ENCODE data around the gene ARHGEF16.

DNA sequence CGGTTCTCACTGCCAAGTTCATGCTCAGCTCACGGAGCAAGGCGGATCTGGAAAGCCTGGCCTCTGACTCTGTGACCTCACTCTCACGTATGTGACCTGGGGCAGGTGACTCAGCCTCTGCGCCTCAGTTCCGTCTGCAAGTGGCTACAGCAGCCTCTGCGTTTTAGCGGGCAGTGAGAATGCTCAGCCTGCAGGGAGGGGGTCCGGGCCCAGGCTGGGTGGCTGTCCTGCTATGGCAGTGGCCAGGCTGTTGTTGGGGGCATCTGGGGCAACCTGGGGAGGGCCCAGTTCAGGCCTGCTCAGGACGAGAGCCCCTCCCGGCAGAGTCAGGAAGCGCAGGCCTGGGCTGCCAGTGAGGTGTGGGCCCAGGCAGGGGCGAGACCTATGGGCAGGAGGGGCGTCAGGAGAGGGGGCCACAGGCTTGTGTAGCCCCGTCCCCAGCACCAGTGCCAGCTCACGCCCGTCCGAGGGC is 27.9 kb downstream of the ARHGEF16 start:
- TF ChIP-seq, protein P1, sequence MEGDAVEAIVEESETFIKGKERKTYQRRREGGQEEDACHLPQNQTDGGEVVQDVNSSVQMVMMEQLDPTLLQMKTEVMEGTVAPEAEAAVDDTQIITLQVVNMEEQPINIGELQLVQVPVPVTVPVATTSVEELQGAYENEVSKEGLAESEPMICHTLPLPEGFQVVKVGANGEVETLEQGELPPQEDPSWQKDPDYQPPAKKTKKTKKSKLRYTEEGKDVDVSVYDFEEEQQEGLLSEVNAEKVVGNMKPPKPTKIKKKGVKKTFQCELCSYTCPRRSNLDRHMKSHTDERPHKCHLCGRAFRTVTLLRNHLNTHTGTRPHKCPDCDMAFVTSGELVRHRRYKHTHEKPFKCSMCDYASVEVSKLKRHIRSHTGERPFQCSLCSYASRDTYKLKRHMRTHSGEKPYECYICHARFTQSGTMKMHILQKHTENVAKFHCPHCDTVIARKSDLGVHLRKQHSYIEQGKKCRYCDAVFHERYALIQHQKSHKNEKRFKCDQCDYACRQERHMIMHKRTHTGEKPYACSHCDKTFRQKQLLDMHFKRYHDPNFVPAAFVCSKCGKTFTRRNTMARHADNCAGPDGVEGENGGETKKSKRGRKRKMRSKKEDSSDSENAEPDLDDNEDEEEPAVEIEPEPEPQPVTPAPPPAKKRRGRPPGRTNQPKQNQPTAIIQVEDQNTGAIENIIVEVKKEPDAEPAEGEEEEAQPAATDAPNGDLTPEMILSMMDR (IDR thresholded peaks at IDR 0.05): peak; percentile 81
- no peak for TF ChIP-seq REST (IDR thresholded peaks at IDR 0.05; ENCODE audit: insufficient read depth in 1 of 2, low read depth in 2 of 2, low read length in 1 of 2)
- TF ChIP-seq POLR2AphosphoS5 (IDR thresholded peaks at IDR 0.05; ENCODE audit: low read depth, low read length): peak; percentile 42; the same call in 1 of the 2 replicates
- no peak for TF ChIP-seq TCF7L2 (IDR thresholded peaks at IDR 0.05; ENCODE audit: low read depth, low read length)
- no peak for TF ChIP-seq SIN3A (IDR thresholded peaks at IDR 0.05; ENCODE audit: borderline replicate concordance, insufficient read depth, low read depth, low read length)
